DMS153 treated with DMSO at 0.1 percent for 48 hours (cell line): ENCODE results near the gene DMAC2.
"Not testable (repeated sequence)": the region's sequence is repeated elsewhere in the genome, so short reads cannot be mapped to it uniquely, and the experiment has no call there.

Source experiments
- DNase-seq: peaks from one replicate; lab custom pipeline; 2025; ENCODE audit not compliant: unreplicated experiment; lab: John Stamatoyannopoulos, UW

Gene DMAC2

DNA sequence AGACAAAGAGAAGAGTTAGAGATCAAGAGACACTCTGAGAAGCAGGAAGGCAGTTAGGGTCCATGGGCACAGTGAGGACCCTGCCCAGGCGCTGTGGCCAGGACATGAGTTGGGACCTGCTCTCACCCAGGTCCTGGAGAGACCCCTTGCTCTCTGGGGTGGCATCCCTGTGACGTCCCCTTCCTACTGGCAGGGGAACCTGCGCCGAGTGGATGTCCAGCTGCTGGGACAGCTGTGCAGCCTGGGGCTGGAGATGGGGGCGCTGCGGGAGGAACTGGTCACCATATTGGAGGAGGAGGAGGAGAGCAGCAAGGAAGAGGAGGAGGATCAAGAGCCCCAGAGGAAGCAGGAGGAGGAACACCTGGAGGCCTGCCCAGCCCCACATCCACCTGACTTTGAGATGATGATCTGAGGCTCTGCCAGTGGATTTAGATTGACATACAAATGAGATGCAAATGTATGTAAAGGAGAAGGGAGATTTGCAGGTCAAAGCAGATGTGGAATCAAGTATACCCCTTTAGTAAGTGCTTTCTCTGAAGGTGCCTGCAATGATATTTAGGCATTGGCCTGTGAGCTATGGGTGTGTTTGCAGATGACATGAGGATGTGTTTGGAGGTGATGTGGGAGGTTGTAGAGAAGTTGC lies 4.2 kb upstream of the DMAC2 start:
- DNase-seq: no peak

GRCh38 chr19:41442473-41443355 lies 3.0 kb upstream of the DMAC2 start, which contains the start of gene ERICH4:
Gene ERICH4 (plus strand): TSS chr19:41443156. CDS start chr19:41443170, 14 bp downstream.
- no peak for DNase-seq

DNA sequence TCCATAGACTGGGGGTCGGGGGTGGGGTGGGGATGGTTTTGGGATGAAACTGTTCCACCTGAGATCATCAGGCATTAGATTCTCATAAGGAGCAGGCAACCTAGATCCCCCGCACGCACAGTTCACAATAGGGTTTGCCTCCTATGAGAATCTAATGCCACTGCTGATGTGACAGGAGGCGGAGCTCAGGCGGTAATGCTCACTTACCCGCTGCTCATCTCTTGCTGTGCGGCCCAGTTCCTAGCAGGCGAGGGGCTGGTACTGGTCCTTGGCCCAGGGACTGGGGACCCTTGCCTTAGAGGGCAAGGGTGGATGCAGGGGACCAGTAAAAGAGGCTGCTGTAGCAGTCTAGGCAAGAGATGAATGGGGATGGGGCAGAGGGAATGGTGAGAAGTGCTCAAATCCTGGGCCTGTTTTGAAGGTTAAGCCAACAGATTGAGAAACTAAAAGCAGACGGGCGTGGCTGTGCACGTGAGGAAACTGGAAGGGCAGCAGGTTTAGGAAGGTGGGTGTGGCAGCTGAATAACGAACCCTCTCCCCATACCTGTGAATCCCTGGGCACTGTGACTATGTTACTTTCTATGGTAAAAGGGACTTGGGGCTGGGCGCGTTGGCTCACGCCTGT lies 1.7 kb upstream of the DMAC2 start:
- no peak for DNase-seq

DNA sequence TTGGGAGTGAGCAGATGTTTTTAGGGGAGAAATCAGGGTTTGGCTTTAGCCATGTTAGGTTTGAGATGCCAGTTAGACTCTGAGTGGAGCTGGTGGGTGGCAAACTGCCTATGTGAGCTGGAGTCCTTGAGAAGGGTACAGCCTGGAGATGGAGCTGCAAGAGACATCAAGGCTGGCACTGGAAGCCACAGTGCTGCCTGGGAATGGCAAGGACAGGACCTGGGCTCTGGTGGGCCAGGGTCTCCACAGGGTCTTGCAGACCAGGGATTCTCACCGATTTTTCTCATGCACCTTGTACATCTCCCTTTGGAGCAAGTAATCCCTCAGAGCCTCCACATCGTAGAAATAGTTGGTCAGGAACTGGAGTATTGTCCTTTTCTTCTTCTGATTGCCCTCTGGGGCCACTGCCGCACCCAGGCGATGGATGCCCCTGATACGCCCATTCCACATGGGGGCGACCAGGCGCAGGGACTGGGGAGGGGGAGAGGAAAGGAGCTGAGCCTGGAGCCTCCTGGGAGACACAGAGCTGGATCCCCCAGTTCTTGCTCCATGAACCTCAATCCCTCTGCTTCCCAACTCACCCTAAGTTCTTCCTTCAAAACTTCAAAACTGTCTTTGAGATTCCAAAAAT lies 1.7 kb downstream of the DMAC2 start:
- no peak for DNase-seq

DNA sequence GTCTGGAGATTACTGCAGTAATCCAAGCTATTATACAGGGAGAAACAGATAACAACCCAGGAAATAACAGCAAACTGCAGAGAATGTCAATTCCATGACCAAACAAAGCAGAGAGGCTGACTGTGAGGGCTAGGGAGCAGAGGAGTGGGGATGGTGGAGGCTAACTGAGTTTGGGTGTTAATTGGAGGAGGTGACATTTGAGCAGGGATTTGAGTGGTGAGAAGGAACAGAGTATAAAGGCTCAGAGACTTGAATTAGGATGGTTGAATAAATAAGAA lies 3.1 kb downstream of the DMAC2 start:
- DNase-seq: no peak

- no peak for DNase-seq
Measured at GRCh38 chr19:41435936-41436673, 3.6 kb downstream of the DMAC2 start.

DNA sequence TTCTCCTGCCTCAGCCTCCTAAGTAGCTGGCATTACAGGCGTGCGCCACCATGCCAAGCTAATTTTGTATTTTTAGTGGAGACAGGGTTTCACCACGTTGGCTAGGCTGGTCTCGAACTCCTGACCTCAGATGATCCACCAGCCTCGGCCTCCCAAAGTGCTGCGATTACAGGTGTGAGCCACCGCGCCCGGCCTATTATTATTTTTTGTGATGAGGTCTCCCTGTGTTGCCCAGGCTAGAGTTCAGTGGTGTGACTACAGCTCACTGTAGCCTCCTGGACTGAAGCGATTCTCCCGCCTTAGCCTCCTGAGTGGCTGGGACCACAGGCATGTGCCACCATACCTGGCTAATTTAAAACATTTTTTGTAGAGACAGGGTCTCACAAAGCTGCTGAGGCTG lies 4.3 kb downstream of the DMAC2 start:
- DNase-seq: not testable (repeated sequence)

GRCh38 chr19:41434450-41434849 lies 5.3 kb downstream of the DMAC2 start:
- DNase-seq: no peak

DNA sequence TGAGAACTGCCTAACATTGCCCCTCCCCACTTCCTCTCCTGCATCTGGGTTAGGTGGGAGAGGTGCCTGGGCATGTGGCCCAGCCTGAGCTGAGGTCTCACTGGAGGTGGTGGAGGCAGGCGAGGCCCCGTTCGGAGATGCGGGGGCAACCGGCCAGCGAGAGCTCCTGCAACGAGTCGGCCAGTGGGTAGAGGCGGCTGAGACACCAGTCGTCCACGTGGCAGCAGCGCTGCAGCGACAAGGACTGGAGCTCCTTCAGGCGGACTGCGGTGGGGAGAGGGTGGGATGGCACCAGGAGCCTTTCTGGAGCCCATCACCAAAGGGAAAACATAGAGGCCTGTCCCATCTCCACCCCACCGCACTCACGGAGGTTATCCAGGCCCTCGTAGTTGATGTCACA lies 6.5 kb downstream of the DMAC2 start:
- DNase-seq: no peak

DNA sequence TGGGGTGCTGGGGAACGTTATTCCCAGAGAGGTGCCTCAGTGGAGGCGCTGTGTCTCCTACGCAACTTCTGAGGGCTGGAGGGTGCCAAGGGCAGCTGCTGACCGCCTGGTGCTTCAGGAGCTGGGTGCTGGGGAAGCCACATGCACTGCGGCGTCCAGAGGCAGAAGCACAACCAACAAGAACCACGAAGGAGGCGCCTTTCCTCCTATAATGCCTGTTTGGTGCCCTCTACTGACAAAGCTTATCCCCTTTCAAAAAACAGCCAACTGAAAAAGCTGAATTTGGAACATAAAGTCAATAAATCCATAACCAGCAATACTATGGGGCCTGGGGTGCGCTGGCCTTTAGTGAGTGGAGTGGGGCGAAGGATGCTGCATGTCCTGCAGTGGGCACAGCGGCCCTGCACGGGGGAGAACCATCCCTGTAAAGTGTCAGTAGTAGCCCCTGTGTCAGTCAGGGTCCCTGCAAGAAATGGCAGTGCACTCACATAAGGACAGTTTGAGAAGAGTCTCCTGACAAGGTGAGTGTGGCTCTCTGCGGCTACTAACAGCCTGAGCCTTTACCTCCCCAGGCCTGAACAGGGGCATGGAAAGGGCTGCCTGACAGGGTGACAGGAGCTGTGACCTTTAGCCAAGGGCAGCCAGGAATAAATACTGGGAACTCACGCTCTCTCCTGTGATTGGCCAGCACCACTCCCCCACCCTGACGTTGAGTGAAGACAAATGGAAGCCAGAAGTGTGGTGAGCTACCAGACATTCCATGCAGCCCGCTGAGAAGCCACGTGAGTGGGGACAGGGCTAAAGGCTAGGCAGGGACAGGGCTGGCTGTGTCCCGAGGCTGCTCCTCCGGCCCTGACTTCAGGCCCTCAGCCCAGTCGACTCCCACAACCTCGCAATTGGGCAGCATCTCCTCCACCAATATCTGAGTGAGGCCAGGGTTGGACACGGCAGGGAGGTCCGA lies 8.0 kb downstream of the DMAC2 start:
- no peak for DNase-seq

GRCh38 chr19:41430922-41431321 lies 8.8 kb downstream of the DMAC2 start:
- DNase-seq: no peak

GRCh38 chr19:41428481-41428859 lies 11.2 kb downstream of the DMAC2 start:
- DNase-seq: no peak

DNA sequence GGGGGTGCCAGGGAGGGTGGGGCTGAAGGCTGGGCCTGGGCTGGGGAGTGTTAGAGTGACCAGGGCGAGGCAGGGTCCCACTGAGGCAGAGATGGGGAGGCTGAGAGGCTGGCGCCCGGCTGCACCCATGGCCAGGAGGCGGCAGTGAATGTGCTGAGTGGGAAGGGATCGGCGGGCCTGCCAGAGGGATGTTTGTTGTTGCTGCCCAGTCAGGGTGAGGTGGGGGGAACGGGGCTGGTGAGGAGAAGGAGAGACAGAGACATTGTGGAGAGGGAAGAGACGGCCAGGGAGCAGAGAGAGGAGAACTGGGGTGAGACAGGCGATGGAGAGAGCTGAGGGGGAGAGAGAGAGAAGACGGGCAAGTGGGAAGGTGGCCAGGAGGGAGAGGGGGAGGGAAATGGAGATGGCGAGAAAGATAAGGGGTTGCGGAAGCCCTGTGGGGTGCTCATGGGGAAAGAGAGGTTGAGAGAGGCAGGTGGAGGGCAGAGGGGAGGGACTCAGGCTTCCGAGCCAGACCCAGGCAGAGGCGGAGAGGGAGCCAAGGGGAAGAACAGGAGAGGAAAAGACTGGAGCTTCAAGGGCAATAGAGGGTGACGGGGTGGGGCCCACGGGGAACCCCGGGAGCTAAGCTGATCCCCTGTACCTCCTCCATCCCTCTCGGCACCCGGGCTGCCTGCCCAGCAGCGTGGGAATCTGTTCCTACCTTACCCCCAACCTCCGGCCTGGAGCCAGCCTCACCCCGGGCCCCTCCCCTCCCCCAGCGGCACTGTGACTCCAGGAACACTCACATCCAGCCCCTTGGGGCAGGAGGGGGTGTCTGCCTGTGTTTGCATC lies 11.8 kb downstream of the DMAC2 start:
- peak; percentile 38 for DNase-seq

DNA sequence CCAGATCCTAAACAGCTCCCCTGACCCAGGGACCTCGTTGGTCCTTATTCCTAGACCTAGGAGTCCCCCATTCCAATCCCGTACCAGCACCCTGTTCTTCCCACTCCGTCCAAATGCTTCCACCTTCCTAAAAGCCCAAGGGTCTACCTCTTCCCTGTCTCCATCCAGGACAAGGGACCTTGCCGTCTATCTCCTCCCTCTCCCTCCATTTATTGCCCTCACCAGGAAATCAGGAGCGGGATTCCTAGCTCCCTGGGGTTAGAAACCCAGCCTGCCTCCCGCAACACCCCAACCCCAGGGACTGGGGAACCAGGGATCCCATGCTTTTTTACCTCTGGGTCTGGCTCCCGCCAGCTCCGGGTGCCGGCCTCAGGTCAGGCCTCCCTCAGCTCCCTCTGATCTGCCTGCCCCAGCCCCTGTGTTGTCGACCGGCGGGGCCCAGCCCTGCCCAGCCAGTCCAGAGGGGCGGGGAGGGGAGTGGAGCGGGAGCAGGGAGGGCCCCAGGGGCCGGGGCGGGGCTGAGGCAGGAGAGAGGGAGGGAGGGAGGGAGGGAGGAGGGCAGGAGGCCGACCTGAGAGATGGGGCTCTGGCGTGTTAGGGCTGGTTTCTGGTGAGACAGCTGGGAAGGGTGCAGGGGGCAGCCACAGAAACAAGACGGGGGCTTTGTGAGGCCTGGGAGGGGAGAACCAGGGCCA lies 12.6 kb downstream of the DMAC2 start, which contains the start of gene B3GNT8:
TSS of gene B3GNT8 (minus strand) at position 423 of the 695 bp plus-strand sequence. CDS start 596 bp downstream, outside the sequence.
- peak; percentile 59 for DNase-seq

- no peak for DNase-seq
Measured at GRCh38 chr19:41426116-41426841, 13.4 kb downstream of the DMAC2 start.

GRCh38 chr19:41425174-41426115 lies 14.3 kb downstream of the DMAC2 start:
- DNase-seq: no peak
